Breast epithelium (tissue), 3 donors: ENCODE results near the gene CTDNEP1.

Source experiments
- POLR2A ChIP-seq: fragments of 450-650 bp; IDR thresholded peaks from one replicate; pipeline ENCODE4 v1.6.1; 2016; ENCODE audit warnings: antibody characterized with exemption, mild to moderate bottlenecking, moderate library complexity
- POLR2AphosphoS5 ChIP-seq, 3 donors: sonication (generic); formaldehyde crosslinking; IDR thresholded peaks; one replicate each; pipeline ENCODE4 v1.6.1; 2017; ENCODE audit warnings: antibody characterized with exemption in 3 of 3
- TF ChIP-seq, protein P1 (sequence below), 3 donors: fragments of 450-650 bp; IDR thresholded peaks; one replicate each; pipeline ENCODE4 v1.5.1; 2016 to 2017; ENCODE audit warnings: antibody characterized with exemption in 3 of 3, mild to moderate bottlenecking in 3 of 3, moderate library complexity in 3 of 3

DNA sequence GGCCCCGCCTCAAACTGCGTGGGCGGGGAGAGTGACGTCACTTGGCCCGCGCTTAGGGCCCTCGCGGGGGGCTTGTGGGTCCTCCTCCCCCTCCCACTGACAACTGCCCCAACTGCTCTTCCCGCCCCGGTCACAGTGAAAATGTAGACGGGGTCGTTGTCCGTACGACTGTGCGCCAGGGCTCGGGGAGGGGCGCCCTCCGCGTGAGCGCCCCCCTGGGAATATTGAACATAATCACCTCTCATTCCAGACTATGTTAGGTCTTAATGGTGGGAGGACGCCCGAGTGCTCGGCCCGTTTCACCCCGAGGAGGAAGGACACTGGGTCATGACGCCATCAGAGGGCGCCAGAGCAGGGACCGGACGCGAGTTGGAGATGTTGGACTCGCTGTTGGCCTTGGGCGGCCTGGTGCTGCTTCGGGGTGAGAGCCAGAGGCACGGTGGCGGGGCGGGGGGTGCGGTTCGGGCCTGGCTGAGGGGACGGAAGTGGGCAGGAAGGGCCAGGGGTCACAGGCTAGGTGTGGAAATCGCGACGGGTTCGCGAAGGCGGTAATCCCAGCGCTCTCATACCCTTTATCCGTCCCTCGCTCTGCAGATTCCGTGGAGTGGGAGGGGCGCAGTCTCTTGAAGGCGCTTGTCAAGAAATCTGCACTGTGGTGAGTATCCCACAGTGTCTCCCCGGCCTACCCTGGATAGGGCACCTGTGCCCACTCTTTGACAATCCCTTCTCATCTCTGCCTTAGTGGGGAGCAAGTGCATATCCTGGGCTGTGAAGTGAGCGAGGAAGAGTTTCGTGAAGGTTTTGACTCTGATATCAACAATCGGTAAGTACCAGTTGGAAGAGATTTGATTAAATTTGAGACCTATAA is 876 bp upstream of the CTDNEP1 start, which contains the start of gene ELP5:
- TF ChIP-seq, protein P1, sequence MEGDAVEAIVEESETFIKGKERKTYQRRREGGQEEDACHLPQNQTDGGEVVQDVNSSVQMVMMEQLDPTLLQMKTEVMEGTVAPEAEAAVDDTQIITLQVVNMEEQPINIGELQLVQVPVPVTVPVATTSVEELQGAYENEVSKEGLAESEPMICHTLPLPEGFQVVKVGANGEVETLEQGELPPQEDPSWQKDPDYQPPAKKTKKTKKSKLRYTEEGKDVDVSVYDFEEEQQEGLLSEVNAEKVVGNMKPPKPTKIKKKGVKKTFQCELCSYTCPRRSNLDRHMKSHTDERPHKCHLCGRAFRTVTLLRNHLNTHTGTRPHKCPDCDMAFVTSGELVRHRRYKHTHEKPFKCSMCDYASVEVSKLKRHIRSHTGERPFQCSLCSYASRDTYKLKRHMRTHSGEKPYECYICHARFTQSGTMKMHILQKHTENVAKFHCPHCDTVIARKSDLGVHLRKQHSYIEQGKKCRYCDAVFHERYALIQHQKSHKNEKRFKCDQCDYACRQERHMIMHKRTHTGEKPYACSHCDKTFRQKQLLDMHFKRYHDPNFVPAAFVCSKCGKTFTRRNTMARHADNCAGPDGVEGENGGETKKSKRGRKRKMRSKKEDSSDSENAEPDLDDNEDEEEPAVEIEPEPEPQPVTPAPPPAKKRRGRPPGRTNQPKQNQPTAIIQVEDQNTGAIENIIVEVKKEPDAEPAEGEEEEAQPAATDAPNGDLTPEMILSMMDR (IDR thresholded peaks at IDR 0.05): peak; percentile 7 to 44 (median 34)
- TF ChIP-seq POLR2A: peak; percentile 25
- peak; percentile 86 to 90 (median 87) for TF ChIP-seq POLR2AphosphoS5 (IDR thresholded peaks at IDR 0.05)
